Fibroblast of lung (primary cell): ENCODE results near the gene TRPM3.

Experiments
- EZH2 ChIP-seq: IDR thresholded peaks from 2 replicates; pipeline ENCODE4 v1.5.1; 2012; ENCODE audit warnings: low read length, control low read depth, mild to moderate bottlenecking; ENCODE audit errors: missing control alignments
- TF ChIP-seq, protein P1 (sequence below), 2 donors: IDR thresholded peaks in 1 of 2; conservative IDR thresholded peaks in 1 of 2; 1 replicate in 1 of 2; 2 replicates in 1 of 2; pipeline ENCODE4 v1.5.1; 2011 to 2012; ENCODE audit warnings: low read length in 2 of 2, control low read depth in 1 of 2, inconsistent platforms in 1 of 2, low read depth in 1 of 2, mild to moderate bottlenecking in 1 of 2

DNA sequence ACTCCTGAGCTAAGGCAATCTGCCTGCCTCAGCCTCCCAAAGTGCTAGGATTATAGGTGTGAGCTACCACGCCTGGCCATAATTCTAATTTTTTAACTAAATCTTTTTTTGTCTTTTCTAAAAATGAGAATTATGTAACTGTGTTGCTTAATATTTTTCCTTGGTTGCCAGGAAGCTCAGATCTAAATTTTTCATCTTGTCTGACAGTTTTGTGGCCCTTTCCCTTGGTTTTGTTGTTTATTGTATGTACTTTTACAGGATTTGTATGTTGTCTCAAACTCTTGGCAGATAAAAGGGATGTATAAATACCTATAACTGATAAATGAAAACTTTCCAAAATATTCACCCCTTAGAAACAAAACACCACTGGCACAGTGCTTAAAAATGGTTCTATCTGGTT is 618.7 kb downstream of the TRPM3 start:
- TF ChIP-seq, protein P1, sequence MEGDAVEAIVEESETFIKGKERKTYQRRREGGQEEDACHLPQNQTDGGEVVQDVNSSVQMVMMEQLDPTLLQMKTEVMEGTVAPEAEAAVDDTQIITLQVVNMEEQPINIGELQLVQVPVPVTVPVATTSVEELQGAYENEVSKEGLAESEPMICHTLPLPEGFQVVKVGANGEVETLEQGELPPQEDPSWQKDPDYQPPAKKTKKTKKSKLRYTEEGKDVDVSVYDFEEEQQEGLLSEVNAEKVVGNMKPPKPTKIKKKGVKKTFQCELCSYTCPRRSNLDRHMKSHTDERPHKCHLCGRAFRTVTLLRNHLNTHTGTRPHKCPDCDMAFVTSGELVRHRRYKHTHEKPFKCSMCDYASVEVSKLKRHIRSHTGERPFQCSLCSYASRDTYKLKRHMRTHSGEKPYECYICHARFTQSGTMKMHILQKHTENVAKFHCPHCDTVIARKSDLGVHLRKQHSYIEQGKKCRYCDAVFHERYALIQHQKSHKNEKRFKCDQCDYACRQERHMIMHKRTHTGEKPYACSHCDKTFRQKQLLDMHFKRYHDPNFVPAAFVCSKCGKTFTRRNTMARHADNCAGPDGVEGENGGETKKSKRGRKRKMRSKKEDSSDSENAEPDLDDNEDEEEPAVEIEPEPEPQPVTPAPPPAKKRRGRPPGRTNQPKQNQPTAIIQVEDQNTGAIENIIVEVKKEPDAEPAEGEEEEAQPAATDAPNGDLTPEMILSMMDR (conservative IDR thresholded peaks at IDR 0.05 in 1 of 2, IDR thresholded peaks at IDR 0.05 in 1 of 2; ENCODE audit: low read depth in 1 of 2, low read length in 2 of 2), result no peak
- TF ChIP-seq EZH2, result no peak
